ENCODE data around the gene CLDND1.

- TF ChIP-seq CTCF (IDR thresholded peaks at IDR 0.05) (no peak), POLR2A (IDR thresholded peaks at IDR 0.05; ENCODE audit: low read depth) (no peak), EP300 (IDR thresholded peaks at IDR 0.05) (no peak), POLR2AphosphoS5 (IDR thresholded peaks at IDR 0.05) (no peak)
Measured at GRCh38 chr3:98550833-98551232, 28.1 kb upstream of the CLDND1 start.
